IPS-11a (cell line): ENCODE data around the gene SMTNL2.
"Not testable (repeated sequence)": the region's sequence is repeated elsewhere in the genome, so short reads cannot be mapped to it uniquely, and the experiment has no call there.

Source experiments
- H3K4me3 ChIP-seq: one replicate; pipeline ENCODE4 v1.5.1; 2013; ENCODE audit warnings: low read depth, low read length, control low read depth

Gene SMTNL2

GRCh38 chr17:4631431-4631830, 47.1 kb downstream of the SMTNL2 start:
- no peak overlapping the region for H3K4me3 ChIP-seq

GRCh38 chr17:4631836-4632580, 47.7 kb downstream of the SMTNL2 start:
- no peak overlapping the region for H3K4me3 ChIP-seq

- H3K4me3 ChIP-seq, result no peak overlapping the region
These were observed 48.2 kb downstream of the SMTNL2 start for GRCh38 chr17:4632581-4632920.

GRCh38 chr17:4633643-4634042, 49.3 kb downstream of the SMTNL2 start:
- no peak overlapping the region for H3K4me3 ChIP-seq

GRCh38 chr17:4634976-4635375, 50.6 kb downstream of the SMTNL2 start:
- no peak overlapping the region for H3K4me3 ChIP-seq

GRCh38 chr17:4635823-4636375, 51.6 kb downstream of the SMTNL2 start:
- no peak overlapping the region for H3K4me3 ChIP-seq

GRCh38 chr17:4636474-4637100, 52.3 kb downstream of the SMTNL2 start:
- no peak overlapping the region for H3K4me3 ChIP-seq

GRCh38 chr17:4638766-4639165, 54.4 kb downstream of the SMTNL2 start:
- H3K4me3 ChIP-seq, result not testable (repeated sequence)

- H3K4me3 ChIP-seq, result not testable (repeated sequence)
These were observed 55.2 kb downstream of the SMTNL2 start for GRCh38 chr17:4639301-4640059.

GRCh38 chr17:4640569-4641188, 56.4 kb downstream of the SMTNL2 start:
- H3K4me3 ChIP-seq, result not testable (repeated sequence)

GRCh38 chr17:4641297-4642195, 57.2 kb downstream of the SMTNL2 start, which contains the start of gene ALOX15:
TSS of gene ALOX15 (minus strand) at chr17:4641678. CDS start at chr17:4641651, 27 bp downstream.
- peak within 1 kb of the TSS; percentile 18 for H3K4me3 ChIP-seq

GRCh38 chr17:4642286-4642685, 58.0 kb downstream of the SMTNL2 start:
- no peak overlapping the region for H3K4me3 ChIP-seq

GRCh38 chr17:4643676-4644075, 59.3 kb downstream of the SMTNL2 start:
- H3K4me3 ChIP-seq, result no peak overlapping the region

GRCh38 chr17:4645642-4646041, 61.3 kb downstream of the SMTNL2 start:
- no peak overlapping the region for H3K4me3 ChIP-seq

GRCh38 chr17:4648741-4649140, 64.4 kb downstream of the SMTNL2 start:
- no peak overlapping the region for H3K4me3 ChIP-seq

- H3K4me3 ChIP-seq, result no peak overlapping the region
These were observed 68.7 kb downstream of the SMTNL2 start for GRCh38 chr17:4652997-4653396.

GRCh38 chr17:4655933-4656332, 71.6 kb downstream of the SMTNL2 start:
- not testable (repeated sequence) for H3K4me3 ChIP-seq

- H3K4me3 ChIP-seq, result no peak overlapping the region
These were observed 73.3 kb downstream of the SMTNL2 start for GRCh38 chr17:4657678-4658077.
